Posterior vena cava (tissue), 2 donors: Measurements from ENCODE around the gene NET1. TPM values are rescaled to one million over a fixed set of nuclear protein-coding genes. Genes with fewer than 3 reads are reported as not detected.

Experiments
- DNase-seq: peaks from one replicate; pipeline ENCODE4 v3.0.0-alpha.2; 2020; ENCODE audit warnings: low spot score
- intact Hi-C, 2 donors: fragments of 100-400 bp; cut with DNase I; formaldehyde crosslinking; loops; one replicate each; pipeline versions ENCODE4 v1.14.1 to v1.14.2; 2022 to 2023
- total RNA-seq, 2 donors: library from RNA; stranded (reverse); fragmentation: NEBNext Ultra II Directional; extraction: Animal tissue kit (Norgen Biotek cat#: 25700); gene quantifications; one replicate each; pipeline ENCODE4 v1.2.1, GENCODE V29; 2021
- donor health status: DM: yes; HTN: yes; CAD: no.
- donor health status: DM: yes; HTN: yes; CAD: no.

Gene NET1
- total RNA-seq, 2 donors from 2014 or later: 99.3 to 113 TPM

DNA sequence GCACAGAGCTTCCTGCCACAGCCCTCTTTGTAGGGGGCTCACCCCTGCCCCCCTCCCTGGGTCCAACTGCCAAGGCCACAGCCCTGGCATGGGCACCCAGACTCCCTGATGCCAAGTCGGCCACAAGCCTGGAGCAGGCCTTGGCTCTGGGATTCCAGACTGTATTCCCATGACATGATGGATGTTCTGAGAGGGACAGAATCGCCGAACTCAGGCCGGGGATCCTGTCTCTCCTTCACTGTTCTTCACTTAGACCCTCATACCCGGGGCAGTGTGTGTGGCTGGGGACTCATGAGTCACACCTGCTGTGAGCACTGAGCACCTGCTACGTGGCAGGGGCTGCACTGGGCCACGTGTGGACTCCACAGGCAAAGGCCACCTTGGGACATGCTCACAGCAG is 79.1 kb downstream of the NET1 start:
- intact Hi-C loops: no loop called here
- DNase-seq: peak; percentile 63

DNA sequence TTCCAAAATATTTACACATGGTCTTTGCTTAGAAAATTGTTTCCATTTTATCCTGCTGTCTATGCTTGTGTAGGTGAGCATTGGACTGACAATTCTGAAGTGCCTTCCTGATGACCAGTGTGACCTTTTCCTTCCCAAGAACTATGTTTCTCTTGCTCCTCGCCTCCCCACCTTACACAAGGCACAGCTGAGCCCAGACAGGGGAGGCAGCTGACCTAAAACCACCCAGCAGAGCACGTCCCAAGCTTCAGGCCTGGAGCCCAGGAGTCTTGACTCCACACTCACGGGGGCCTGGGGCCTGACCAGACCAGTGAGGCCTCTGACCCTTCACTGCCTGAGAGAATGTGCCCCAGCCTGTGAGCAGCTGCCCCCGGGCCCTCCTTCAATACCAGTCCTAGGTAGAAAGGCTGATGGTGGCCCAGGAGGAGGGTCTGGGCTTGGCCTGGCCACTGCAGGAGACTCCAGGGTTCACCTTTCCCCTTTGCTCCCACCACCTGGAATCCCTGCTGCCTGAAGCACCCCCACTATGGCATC is 80.0 kb downstream of the NET1 start:
- peak; percentile 49 for DNase-seq
- intact Hi-C loops: no loop called here

DNA sequence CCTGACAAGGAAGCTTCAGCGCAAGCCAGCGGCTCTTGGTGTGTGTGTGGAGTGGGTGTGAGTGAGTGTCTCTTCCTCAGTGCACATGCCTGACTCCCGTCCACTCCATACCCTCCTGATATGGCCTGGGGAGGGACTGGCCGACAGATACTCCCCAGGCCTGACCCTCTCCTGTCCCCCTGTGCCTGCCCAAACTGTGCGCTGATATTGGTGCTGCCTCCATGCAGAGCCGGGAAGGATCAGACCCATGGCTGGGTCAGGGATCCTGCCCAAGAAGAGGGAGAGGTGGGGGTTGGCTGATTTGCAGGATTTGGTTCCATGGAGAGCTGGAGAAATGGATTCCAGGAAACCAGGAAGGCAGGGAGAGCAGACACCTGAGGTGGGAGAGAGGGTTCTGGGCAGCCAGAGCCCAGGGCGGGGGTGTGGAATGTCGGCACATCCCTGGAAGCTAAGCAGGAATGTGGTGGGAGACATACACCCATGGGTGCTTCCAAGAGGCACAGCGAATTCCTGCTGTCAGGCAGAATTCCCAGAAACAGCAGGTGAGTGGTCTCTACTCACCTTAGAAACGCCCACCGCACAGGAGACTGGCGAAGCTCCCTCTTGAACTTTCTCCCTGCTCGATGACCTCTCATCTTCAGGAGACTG is 80.7 kb downstream of the NET1 start:
- intact Hi-C loops: no loop called here
- peak; percentile 51 for DNase-seq

DNA sequence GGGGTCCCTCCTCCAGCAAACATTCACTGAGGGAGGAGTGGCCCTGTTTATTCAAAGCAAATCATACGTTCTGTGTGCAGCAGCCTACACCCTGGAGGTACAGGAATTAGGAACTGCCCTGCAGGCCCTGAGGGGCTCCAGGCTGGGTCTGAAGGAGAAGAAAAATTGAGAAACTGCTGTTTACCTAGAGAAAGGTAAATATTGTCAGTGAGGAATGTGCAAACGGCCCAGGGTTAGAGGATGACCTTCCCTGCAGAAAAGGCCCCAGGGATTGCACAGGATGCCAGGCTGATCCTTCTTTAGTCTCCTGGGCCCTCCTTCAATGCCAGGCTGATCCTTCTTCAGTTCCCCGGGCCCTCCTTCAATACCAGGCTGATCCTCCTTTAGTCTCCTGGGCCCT is 81.3 kb downstream of the NET1 start:
- intact Hi-C loops: no loop called here
- peak; percentile 14 for DNase-seq

DNA sequence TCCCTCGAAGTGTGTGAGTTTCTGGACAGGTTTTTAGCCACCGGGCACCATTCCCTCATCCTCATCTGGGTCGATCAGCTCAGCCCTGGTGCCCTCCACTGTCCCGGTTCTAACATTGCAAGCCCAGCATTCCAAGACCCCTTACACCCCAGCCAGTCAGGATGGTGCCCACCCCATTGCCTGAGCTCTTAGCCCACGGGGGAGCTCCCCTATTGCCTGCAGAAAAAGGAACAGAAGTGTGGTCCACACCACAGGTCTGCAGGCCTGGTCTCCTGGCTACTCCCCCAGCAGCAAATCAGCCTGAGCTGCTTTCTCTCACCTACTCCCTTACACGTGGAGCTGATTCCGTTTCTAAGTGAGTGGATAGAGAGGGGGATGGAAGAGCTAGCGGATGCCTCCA is 82.3 kb downstream of the NET1 start:
- DNase-seq: peak; percentile 22
- intact Hi-C loops: no loop called here

DNA sequence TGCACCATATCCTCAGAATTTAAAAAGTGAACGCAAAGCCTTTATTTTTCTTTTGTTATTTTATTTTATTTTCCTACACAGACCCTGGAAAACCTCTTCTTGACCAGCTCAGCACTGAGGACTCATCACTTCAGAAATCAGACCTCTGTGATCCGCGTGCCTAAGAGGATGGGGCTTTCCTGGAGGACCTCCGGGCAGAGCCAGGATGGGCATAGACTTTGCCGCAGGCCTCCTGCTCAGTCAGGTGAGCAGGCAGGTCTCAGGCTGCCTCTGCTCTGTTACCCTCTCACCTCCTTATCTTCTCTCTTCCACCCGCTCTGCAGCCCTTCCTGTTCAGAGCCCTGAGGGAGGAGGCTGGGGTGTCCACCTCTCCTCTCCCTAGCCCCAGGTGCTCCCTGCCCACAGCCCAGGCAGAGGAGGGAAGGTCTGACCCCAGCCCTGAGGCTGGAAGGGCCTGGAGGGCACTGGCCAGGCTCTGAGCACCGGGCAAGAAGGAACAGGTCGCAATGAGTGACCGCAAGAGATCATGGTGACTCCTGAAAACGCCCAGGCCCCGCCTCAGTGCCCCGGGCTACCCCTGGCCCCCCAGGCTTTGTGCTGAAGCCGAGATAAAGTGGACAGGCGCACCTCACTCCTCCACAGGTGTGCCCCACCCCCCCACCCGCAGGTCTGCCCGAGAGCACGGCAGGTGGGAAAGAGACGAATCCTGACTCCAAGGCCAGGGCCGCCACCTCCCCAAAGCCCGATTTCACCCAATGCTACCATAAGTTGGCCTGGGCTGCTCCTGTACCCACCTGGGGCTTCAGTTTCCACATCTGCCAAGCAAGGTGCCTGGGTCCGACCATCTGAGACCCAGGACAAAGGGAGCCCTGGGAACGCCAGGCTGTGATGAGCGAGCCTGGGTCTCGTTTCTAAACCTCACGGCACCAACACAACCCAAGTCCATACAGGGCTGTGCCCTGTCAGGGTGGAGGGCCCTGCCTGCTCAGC is 84.2 kb downstream of the NET1 start:
- intact Hi-C loops: no loop called here
- peak; percentile 69 for DNase-seq

DNA sequence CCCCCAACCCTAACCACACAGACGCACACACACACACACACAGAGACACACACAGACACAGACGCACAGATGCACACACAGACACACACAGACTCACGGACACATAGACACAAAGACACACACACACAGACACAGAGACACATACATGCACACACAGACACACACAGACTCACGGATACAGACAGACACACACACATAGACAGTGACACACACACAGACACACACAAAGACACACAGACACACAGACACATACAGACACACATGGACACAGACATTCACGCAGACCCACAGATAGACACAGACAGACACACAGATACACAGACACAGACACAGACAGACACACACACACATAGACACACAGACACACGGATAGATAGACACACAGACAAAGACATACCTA is 84.9 kb downstream of the NET1 start:
- intact Hi-C loops: no loop called here
- no peak for DNase-seq

DNA sequence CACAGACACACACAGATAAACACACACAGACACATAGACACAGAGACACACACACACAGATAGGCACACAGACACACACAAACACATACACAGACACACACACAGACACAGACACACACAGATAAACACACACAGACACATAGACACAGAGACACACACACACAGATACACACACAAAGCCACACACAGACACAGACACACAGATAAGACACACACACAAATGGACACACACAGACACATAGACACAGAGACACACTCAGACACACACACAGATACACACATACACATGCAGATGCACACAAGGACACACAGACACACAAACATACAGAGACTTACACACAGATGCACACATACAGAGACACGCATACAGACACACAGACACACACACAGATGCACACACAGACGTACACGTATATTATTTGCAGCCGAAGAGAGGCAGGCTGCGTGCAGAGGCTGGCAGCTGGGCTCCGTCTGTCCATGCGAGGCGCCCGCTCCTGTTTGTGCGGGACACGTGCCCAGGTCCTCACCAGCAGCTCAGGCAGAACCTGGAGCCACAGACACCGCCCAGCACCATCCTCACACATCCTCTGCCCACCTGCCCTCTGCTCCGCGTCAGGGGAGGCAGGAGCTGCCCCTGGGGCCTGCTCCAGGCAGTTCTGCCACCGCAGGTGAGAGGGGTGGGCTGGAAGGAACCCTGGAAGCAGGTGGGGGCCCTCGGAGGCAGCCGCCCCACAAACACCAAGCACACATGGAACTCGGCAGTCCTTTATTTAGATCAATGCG is 85.8 kb downstream of the NET1 start:
- DNase-seq: peak; percentile 67
- intact Hi-C loops: no loop called here

DNA sequence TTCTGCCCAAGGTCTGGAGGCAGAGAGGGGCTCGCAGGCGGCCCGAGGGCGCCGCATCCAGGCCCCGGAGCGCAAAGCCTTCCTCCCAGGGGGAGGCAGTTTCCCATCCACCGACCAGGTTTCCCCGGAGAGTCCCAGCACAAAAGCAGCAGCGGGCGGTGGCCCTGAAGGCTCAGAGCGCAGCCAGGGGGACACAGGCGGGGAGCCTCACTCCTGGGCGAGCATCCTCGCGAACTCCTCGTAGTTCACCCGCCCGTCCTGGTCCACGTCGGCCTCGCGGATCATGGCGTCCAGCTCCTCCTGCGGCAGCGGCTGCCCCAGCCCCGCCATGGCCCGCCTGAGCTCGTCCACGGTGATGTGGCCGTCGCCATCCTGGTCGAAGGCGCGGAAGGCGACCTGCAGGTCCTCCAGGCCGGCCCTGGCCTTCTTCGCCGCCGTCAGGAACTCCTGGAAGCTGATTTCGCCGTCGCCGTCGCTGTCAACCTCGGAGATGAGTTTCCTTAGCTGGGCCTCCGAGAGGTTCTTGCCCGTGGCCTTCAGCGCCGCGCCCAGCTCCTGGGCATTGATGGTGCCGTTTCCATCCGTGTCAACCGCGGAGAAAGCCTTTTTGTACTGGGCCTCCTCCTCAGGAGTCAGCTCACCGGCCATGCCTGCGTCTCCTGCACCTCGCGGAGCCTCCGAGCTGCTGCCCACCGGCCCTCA is 86.6 kb downstream of the NET1 start:
- intact Hi-C loops: no loop called here
- peak; percentile 79 for DNase-seq

DNA sequence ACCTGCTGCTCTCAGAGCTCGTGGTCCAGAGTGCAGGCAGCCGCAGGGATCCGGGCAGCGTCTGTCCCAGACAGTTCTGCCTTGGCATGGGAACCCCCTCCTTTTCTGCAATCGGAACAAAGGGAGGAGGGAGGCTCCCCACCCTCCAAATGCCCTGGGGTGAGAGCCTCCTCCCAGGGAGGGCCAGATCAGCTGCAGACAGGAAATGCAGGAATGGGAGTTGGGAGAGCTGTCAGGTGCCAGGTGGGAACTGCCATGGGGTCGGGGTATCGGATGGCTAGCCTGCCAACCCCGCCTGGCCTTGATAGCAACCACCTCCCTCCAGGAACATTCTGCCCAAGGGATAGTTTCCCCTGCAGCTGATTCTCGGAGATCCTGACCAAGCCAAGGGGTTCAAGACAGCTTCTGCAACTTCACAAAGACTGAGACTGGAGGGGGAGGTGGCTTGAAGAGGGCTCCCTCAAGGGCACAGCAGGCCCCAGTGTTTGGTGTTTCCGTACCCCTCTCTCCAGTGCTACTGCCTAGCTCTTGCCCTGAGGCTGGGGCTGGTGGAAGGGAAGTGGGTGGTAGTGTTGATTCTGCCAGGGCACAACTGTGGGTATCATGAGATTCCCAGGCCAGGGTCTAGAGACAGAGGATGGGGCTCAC is 87.3 kb downstream of the NET1 start, which contains the start of gene CALML5:
CALML5 (minus strand) TSS at position 78 of the 648 bp plus-strand sequence. CDS start 132 bp downstream, outside the sequence.
- intact Hi-C loops: no loop called here
- DNase-seq: peak; percentile 38

DNA sequence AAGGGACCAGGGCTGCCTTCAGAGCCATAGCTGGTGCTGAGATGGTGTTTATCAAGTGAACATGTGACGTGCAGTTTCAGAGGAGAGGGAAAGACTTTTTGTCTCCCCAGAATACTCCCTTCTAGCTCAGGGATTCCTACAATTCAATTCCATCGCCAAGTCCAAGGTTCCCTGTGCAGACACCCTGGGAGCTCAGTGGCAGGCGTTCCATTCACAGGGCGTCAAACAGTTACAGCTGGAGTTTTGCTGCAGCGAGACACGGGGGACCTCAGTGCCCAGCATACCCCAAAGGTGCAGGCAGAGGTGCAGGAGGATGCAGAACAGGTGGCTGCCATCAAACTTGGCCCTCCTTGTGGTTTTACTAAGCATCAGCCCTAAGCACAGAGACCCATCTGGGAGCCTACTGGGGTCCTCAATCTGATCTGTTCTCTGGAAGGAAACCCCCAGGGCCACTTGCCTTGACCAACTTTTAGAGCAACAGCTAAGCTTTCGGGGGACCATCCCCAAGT is 87.9 kb downstream of the NET1 start:
- DNase-seq: peak; percentile 22
- intact Hi-C loops: no loop called here

DNA sequence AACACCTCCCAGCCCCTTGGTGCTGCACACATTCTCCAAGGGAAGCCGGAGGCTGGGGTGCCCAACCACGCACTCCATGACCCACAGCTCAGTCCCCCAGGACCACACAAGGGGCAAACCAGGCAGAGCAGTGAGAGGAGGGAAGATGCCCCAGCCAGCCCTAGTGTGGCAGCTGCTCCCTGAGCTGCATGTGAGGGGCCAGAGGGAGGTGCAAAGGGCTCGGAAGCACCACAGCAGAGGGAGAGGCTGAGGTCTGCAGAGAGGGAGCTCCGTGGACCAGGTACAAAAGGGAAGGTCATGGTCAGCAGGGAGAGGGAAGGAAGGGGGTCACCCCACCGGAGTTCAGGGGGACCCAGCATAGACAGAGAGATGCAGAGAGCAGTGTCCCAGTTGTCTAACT is 88.6 kb downstream of the NET1 start:
- intact Hi-C loops: loop anchor here in 1 of 2 donors (1.0 kb wide), 1 partner anchor 44 kb away; no protein-coding TSS in a partner anchor
- peak; percentile 41 for DNase-seq

DNA sequence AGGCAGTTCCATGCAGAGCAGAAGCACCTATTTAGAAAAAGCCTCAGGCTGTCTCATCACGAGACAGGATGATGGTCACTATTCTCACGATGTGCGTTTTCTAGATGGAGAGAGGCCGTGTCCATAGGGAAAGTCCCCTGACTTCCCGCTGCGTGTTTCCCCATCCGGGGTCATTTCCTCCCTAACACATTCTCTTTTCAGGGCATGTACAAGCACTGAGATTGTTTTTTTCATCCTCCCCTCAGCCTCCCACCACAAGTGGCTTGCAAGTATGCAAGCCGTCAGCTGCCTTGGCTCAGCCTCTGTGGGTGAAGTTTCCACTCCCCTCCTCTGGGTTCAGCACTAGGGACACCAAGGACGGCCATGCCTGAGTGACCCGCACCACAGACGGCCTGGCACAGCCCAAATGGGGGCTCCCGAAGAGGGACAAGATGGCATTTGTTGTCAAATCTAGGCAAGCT is 89.7 kb downstream of the NET1 start:
- intact Hi-C loops: no loop called here
- DNase-seq: peak; percentile 58

DNA sequence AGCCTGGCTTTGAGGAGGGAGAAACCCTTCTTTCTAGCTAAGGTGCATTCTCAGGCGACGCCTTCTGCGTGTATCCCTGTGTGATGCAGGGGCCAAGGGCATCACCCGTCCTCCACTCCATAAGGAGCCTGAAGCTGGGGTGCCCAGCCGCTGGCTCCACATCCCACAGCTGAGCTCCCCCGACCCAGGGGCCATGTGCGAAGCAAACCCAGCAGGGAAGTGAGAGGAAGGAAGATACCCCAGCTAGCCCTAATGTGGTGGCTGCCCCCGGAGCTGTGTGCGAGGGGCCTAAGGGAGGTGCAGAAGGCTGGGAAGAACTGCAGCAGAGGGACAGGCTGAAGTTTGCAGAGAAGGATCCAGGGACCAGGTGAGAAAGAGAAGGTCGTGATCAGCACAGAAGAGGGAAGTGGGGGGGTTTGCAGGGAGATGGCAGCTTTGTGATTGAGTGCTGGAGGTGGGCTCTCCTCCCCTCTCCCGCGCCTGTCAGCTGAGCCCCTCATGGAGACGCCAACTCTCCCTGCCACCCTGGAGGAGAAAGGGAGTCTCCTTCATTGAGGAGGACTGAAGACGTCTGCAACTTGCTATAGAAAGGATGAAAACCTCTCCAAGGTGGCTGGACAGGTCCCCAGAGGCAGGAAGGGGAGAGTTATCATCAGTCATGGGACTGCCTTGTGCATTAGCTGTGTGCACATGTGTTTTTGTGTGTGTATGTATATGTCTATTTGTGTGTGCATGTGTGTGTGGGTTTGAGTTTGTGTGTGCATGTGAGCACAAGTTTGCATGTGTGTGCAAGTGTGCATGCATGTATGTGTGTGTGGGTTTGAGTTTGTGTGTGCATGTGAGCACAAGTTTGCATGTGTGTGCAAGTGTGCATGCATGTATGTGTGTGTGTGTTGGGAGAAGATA is 90.5 kb downstream of the NET1 start:
- intact Hi-C loops: no loop called here
- peak; percentile 19 for DNase-seq

DNA sequence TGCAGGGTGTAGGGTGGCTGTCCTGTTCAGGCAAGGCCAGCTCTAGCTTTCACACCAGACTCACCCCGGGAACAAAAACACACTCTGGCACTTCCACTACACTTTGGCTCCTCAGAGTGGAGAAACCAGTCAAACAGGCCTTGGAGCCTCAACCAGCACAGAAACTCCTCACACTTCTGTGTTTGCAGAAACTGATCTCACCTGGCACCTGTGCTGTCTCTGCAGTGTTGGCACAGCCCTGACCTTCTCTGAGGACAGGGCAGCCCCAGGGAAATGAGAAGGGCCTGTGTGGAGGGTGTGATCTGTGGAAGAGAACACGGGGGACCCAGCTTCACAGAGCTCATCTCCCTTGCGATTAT is 91.1 kb downstream of the NET1 start:
- intact Hi-C loops: no loop called here
- DNase-seq: no peak

DNA sequence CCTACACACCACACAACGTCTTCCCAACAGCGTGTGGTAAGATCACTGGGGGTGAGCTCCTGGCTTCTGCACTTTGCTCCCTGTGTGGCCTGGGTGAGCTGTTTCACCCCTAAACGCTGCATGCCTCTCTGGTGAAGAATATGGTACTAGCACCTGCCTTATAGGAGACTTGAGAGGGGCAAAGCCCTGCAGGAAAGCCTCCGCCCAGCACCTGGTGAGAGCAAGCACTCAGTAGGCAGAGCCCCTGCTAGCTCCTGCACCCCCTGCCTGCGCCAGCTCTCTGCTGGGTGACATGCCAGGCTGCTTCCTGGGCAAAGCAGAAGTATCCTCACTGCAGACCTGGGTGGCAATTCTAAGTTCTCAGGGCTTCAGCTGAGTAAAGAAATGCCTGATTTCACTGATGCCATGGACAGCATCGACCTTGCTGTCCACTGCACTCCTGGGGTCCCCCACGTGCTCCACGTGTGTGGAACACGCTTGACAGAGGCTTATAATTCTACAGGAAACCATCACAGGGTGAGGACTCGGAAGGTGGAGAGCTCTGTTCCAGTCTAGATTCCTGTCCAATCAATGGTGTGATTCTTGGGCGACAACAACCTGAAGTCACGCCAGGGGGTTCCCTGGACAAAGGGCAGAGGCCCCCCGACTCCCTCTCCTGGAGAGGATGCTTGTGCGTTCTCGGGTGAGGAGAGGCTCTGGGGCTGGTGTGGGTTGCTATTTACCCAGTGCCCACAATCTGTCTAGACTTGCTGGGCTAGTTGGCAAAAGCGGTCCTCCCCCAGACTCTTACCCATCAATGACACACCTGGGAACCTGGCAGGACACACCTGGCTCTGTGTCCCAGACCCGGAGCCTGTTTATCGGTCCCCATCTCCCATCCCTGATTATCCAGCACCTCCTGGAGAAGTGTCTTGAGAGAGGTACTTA is 92.1 kb downstream of the NET1 start:
- peak; percentile 63 for DNase-seq
- intact Hi-C loops: no loop called here
